Gastroesophageal sphincter (tissue), 4 donors: Measurements from ENCODE around the gene SPRR2G. TPM values are rescaled to one million over a fixed set of nuclear protein-coding genes. Genes with fewer than 3 reads are reported as not detected.

Source experiments
- ATAC-seq: fragments of 150-250 bp; one replicate; pipeline ENCODE4 v1.9.1; 2016; ENCODE audit warnings: mild to moderate bottlenecking, moderate library complexity
- H3K27ac ChIP-seq, 4 donors: fragments of 200-600 bp; sonication (generic) in 3 of 4; 1 replicate in 3 of 4; 2 replicates in 1 of 4; pipeline ENCODE4 v1.5.1; 2016 to 2019
- H3K27me3 ChIP-seq: fragments of 200-600 bp; sonication (generic); one replicate; pipeline ENCODE4 v1.5.1; 2019
- H3K36me3 ChIP-seq, 2 donors: fragments of 200-600 bp; sonication (generic); one replicate each; pipeline ENCODE4 v1.5.1; 2019; ENCODE audit warnings: control low read depth in 1 of 2
- H3K4me1 ChIP-seq, 3 donors: fragments of 200-600 bp; sonication (generic); 1 replicate in 2 of 3; 2 replicates in 1 of 3; pipeline ENCODE4 v1.5.1; 2016 to 2019; ENCODE audit warnings: control low read depth in 2 of 3
- H3K4me3 ChIP-seq, 2 donors: fragments of 200-600 bp; sonication (generic); one replicate each; pipeline ENCODE4 v1.5.1; 2019; ENCODE audit warnings: mild to moderate bottlenecking in 1 of 2, moderate library complexity in 1 of 2
- H3K9me3 ChIP-seq, 3 donors: fragments of 200-600 bp; sonication (generic); one replicate each; pipeline ENCODE4 v1.5.1; 2017 to 2019; ENCODE audit warnings: control low read depth in 2 of 3
- EP300 ChIP-seq: sonication (generic); formaldehyde crosslinking; IDR thresholded peaks from one replicate; pipeline ENCODE4 v1.6.1; 2017; ENCODE audit warnings: antibody characterized with exemption, mild to moderate bottlenecking
- POLR2A ChIP-seq, 2 donors: fragments of 450-650 bp; IDR thresholded peaks; one replicate each; pipeline ENCODE4 v1.6.1; 2017; ENCODE audit warnings: antibody characterized with exemption in 2 of 2, mild to moderate bottlenecking in 2 of 2, moderate library complexity in 1 of 2
- POLR2AphosphoS5 ChIP-seq: sonication (generic); formaldehyde crosslinking; IDR thresholded peaks from one replicate; pipeline ENCODE4 v1.6.1; 2017; ENCODE audit warnings: antibody characterized with exemption
- WGBS, 2 donors: methylation state at CpG; one replicate each; pipeline ENCODE4 v1.1.5; 2018; ENCODE audit warnings: low coverage in 1 of 2; 5-methylcytosine and 5-hydroxymethylcytosine counted together
- total RNA-seq, 4 donors: library from RNA; depleted of rRNA; stranded (reverse); fragments of >200 nt; gene quantifications; one replicate each; pipeline ENCODE4 v1.1.0, GENCODE V29; 2016
- TF ChIP-seq, protein P1 (sequence below), 4 experiments: fragments of 200-600 bp in 2 of 4; fragments of 450-650 bp in 2 of 4; sonication (generic) in 1 of 4; IDR thresholded peaks; one replicate each; pipeline ENCODE4 v1.5.1; 2017 to 2019; ENCODE audit warnings: antibody characterized with exemption in 4 of 4, mild to moderate bottlenecking in 2 of 4, moderate library complexity in 2 of 4

The SPRR2G gene
- total RNA-seq, result not detected

DNA sequence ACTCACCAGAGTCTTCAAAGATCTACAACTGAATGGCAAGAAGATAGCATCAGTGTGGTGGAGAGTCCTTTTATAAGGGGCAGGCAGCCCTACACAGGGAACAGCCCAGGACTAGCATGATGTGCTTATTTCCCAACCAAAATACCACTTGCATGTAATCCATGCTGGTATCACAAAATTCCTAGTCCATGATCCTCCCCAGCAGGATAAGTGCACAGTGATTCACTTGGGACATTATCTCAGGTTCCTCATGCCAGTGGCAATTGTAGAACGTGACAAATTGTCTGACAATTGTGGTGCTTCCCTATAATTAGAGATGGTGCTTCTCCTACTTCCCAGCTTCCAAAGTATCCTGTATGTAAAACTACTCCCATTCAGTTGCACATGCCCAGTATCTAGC lies at the start of gene SPRR2G:
Gene SPRR2G, minus strand, starts transcription at position 45 of the 400 bp plus-strand sequence. CDS start 780 bp downstream, outside the sequence.
- WGBS, 2 donors, result 55 to 67% methylated on average over 1 of the region's 1 CpG
- Histone ChIP-seq H3K27ac (no peak within 1 kb of the TSS), H3K4me3 (no peak within 1 kb of the TSS), H3K27me3 (no peaks in the 10 kb centered on the region), H3K36me3 (no peaks in the 10 kb centered on the region), H3K4me1 (no peaks in the 10 kb centered on the region), H3K9me3 (no peaks in the 10 kb centered on the region)
- TF ChIP-seq POLR2AphosphoS5 (no peak), EP300 (no peak), POLR2A (IDR thresholded peaks at IDR 0.05) (no peak)
- TF ChIP-seq, protein P1, sequence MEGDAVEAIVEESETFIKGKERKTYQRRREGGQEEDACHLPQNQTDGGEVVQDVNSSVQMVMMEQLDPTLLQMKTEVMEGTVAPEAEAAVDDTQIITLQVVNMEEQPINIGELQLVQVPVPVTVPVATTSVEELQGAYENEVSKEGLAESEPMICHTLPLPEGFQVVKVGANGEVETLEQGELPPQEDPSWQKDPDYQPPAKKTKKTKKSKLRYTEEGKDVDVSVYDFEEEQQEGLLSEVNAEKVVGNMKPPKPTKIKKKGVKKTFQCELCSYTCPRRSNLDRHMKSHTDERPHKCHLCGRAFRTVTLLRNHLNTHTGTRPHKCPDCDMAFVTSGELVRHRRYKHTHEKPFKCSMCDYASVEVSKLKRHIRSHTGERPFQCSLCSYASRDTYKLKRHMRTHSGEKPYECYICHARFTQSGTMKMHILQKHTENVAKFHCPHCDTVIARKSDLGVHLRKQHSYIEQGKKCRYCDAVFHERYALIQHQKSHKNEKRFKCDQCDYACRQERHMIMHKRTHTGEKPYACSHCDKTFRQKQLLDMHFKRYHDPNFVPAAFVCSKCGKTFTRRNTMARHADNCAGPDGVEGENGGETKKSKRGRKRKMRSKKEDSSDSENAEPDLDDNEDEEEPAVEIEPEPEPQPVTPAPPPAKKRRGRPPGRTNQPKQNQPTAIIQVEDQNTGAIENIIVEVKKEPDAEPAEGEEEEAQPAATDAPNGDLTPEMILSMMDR (IDR thresholded peaks at IDR 0.05), result no peak
- ATAC-seq, result no peak

GRCh38 chr1:153195216-153195615 lies 44.5 kb upstream of the SPRR2G start:
- H3K4me3 ChIP-seq, result no peak overlapping the region
- no peaks in the 10 kb centered on the region for H3K36me3 ChIP-seq
- H3K27ac ChIP-seq, result no peak overlapping the region
- TF ChIP-seq, protein P1 (IDR thresholded peaks at IDR 0.05), result no peak
- TF ChIP-seq POLR2AphosphoS5, result no peak
- no peak for TF ChIP-seq EP300
- no peak for TF ChIP-seq POLR2A (IDR thresholded peaks at IDR 0.05)
- no peaks in the 10 kb centered on the region for H3K9me3 ChIP-seq
- no peaks in the 10 kb centered on the region for H3K4me1 ChIP-seq
- 81 to 83% methylated on average over 3 to 4 of the region's 4 CpGs for WGBS, 2 donors
- ATAC-seq, result no peak
- H3K27me3 ChIP-seq, result no peaks in the 10 kb centered on the region

- H3K27me3 ChIP-seq, result no peaks in the 10 kb centered on the region
- no peaks in the 10 kb centered on the region for H3K4me1 ChIP-seq
- TF ChIP-seq, protein P1 (IDR thresholded peaks at IDR 0.05), result no peak
- no peak for TF ChIP-seq POLR2AphosphoS5
- no peak for TF ChIP-seq EP300
- TF ChIP-seq POLR2A (IDR thresholded peaks at IDR 0.05), result no peak
- no peaks in the 10 kb centered on the region for H3K9me3 ChIP-seq
- no peak overlapping the region for H3K4me3 ChIP-seq
- no peak for ATAC-seq
- no peak overlapping the region for H3K27ac ChIP-seq
- WGBS, 2 donors, result 20 to 55% methylated on average over 1 to 3 of the region's 3 CpGs
- H3K36me3 ChIP-seq, result no peaks in the 10 kb centered on the region
Measured at GRCh38 chr1:153194331-153195050, 43.8 kb upstream of the SPRR2G start.

DNA sequence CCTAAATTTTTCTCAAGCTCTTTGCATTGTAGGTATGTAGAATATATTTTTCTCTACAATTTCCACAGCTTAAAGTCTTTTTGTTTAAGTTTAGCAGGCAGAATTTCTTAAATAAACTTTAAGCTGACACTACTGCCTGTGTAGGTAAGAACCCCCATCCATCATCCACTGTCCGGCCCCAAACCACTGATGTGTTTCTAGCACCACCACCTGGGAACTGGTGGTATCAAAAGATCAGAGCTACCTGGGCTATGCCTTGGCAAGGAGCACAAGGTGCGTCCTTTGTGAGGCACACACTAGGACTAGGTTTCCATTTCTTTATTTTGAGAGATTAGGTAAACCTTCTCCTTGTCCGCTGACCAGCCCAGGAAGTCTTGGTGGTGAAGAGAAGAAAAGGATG lies 42.0 kb upstream of the SPRR2G start:
- H3K27me3 ChIP-seq, result no peaks in the 10 kb centered on the region

More for the DNA sequence above, 42.0 kb upstream of the SPRR2G start:
- Histone ChIP-seq H3K27ac (no peak overlapping the region), H3K9me3 (peaks cover 0 to 10% (median 0%) of the 10 kb centered on the region in 3 donors), H3K4me3 (no peak overlapping the region), H3K4me1 (no peaks in the 10 kb centered on the region), H3K36me3 (no peaks in the 10 kb centered on the region)
- no peak for TF ChIP-seq EP300
- TF ChIP-seq, protein P1 (IDR thresholded peaks at IDR 0.05), result no peak
- no peak for TF ChIP-seq POLR2A (IDR thresholded peaks at IDR 0.05)
- no peak for TF ChIP-seq POLR2AphosphoS5
- 13 to 61% methylated on average over 2 to 3 of the region's 3 CpGs for WGBS, 2 donors
- ATAC-seq, result no peak
